ENCODE data around the gene UQCRHL. TPM values are rescaled to one million over a fixed set of nuclear protein-coding genes. Genes with fewer than 3 reads are reported as not detected.

The UQCRHL gene
- total and polyA plus RNA-seq, 2 of the 8 experiments (the other 6 are each of a cell fraction or from before 2014, with no cell fraction given): 3.7 to 3.9 TPM

DNA sequence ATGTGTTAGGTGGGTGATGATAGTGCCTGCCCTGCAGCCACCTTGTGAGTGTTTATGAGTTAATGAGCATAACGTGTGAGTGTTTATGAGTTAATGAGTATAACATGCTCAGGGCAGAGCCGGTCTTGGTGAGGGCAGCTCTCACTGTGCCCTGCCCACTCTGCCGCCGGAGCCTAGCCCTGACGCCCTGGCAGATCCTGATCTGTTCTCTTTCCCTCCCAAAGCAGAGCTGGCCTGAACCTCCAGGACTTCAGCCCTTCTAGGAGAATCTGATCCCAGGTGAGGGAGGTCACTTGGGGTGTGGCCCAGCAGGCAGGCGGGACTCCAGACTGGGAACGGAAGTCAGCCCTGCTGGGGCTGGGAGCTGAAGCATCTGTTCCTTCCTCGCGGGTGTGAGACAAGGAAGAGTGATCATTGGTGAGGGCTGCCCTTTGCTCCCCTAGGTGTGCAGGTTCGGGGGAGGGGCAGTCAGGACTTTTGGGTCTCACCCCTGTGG, 43.1 kb downstream of the UQCRHL start (continued):
- TF ChIP-seq CHD7 (IDR thresholded peaks at IDR 0.05; ENCODE audit: insufficient replicate concordance, low read length) (no peak), KDM4A (IDR thresholded peaks at IDR 0.05; ENCODE audit: low read depth, low read length, severe bottlenecking) (no peak), KDM5A (IDR thresholded peaks at IDR 0.05; ENCODE audit: low read length) (no peak), JUND (IDR thresholded peaks at IDR 0.05; ENCODE audit: low read length) (no peak), BRCA1 (IDR thresholded peaks at IDR 0.05; ENCODE audit: low read depth, low read length) (no peak), BACH1 (IDR thresholded peaks at IDR 0.05; ENCODE audit: low read length) (no peak), CHD1 (IDR thresholded peaks at IDR 0.05; ENCODE audit: low read depth, low read length) (no peak), SRF (IDR thresholded peaks at IDR 0.05; ENCODE audit: low read depth, low read length) (no peak), POLR2A (IDR thresholded peaks at IDR 0.05; ENCODE audit: control extremely low read depth in 1 of 2, low read depth in 2 of 2, low read length in 2 of 2) (no peak), SP4 (IDR thresholded peaks at IDR 0.05; ENCODE audit: low read length) (no peak), NANOG (IDR thresholded peaks at IDR 0.05; ENCODE audit: insufficient read depth, low read depth, low read length, poor library complexity, severe bottlenecking) (no peak)

Data from H1 (cell line).